Muscle layer of duodenum (tissue), 2 donors: ENCODE measurements around the gene DNAH7.
"Not testable (repeated sequence)": the region's sequence is repeated elsewhere in the genome, so short reads cannot be mapped to it uniquely, and the experiment has no call there.

Source experiments
- H3K27ac ChIP-seq: one replicate; pipeline ENCODE4 v1.7.0; 2013; ENCODE audit warnings: mild to moderate bottlenecking, low read length
- H3K27me3 ChIP-seq: one replicate; pipeline ENCODE4 v1.7.0; 2013; ENCODE audit warnings: low read depth, mild to moderate bottlenecking, control low read depth, low read length
- H3K36me3 ChIP-seq, 2 donors: one replicate each; pipeline ENCODE4 v1.7.0; 2013; ENCODE audit warnings: low read length in 2 of 2, control low read depth in 1 of 2, mild to moderate bottlenecking in 1 of 2; ENCODE audit not compliant: insufficient read depth in 2 of 2, control insufficient read depth in 1 of 2
- H3K4me1 ChIP-seq, 2 donors: one replicate each; pipeline ENCODE4 v1.7.0; 2013; ENCODE audit warnings: low read length in 2 of 2, mild to moderate bottlenecking in 2 of 2, control low read depth in 1 of 2, moderate library complexity in 1 of 2; ENCODE audit not compliant: insufficient read depth in 2 of 2, control insufficient read depth in 1 of 2
- H3K4me3 ChIP-seq, 2 donors: one replicate each; pipeline ENCODE4 v1.7.0; 2013; ENCODE audit warnings: low read length in 2 of 2, low read depth in 1 of 2, mild to moderate bottlenecking in 1 of 2
- H3K9me3 ChIP-seq, 2 donors: one replicate each; pipeline ENCODE4 v1.7.0; 2013; ENCODE audit warnings: low read length in 2 of 2, control low read depth in 1 of 2, mild to moderate bottlenecking in 1 of 2; ENCODE audit not compliant: control insufficient read depth in 1 of 2
- donor health status: healthy.

DNAH7 gene

GRCh38 chr2:195709901-195710806 is 358.5 kb downstream of the DNAH7 start:
- H3K27ac ChIP-seq, result no peak overlapping the region

GRCh38 chr2:195706161-195706900 is 362.3 kb downstream of the DNAH7 start:
- no peak overlapping the region for H3K27ac ChIP-seq
- no peaks in the 10 kb centered on the region for H3K27me3 ChIP-seq
- H3K36me3 ChIP-seq, result peaks cover 6 to 10% of the 10 kb centered on the region in 2 donors
- H3K4me3 ChIP-seq, result no peak overlapping the region
- no peaks in the 10 kb centered on the region for H3K4me1 ChIP-seq
- no peaks in the 10 kb centered on the region for H3K9me3 ChIP-seq

More at GRCh38 chr2:195709901-195710806, 358.5 kb downstream of the DNAH7 start:
- Histone ChIP-seq H3K9me3 (no peaks in the 10 kb centered on the region), H3K36me3 (peaks cover 6 to 11% of the 10 kb centered on the region in 2 donors), H3K4me1 (no peaks in the 10 kb centered on the region), H3K4me3 (no peak overlapping the region), H3K27me3 (no peaks in the 10 kb centered on the region)

- Histone ChIP-seq H3K36me3 (peaks cover 0 to 4% of the 10 kb centered on the region in 2 donors), H3K4me1 (no peaks in the 10 kb centered on the region), H3K9me3 (peaks cover 0 to 8% of the 10 kb centered on the region in 2 donors), H3K27me3 (no peaks in the 10 kb centered on the region), H3K27ac (no peak overlapping the region), H3K4me3 (peak overlapping the region in 1 of 2 donors; percentile 33)
Measured at GRCh38 chr2:195700480-195700879, 368.2 kb downstream of the DNAH7 start.

GRCh38 chr2:195697681-195698220 is 370.9 kb downstream of the DNAH7 start:
- Histone ChIP-seq H3K36me3 (peaks cover 0 to 10% of the 10 kb centered on the region in 2 donors), H3K4me1 (no peaks in the 10 kb centered on the region), H3K27ac (no peak overlapping the region), H3K9me3 (peaks cover 0 to 10% of the 10 kb centered on the region in 2 donors), H3K4me3 (no peak overlapping the region), H3K27me3 (no peaks in the 10 kb centered on the region)

GRCh38 chr2:195696012-195696411 is 372.6 kb downstream of the DNAH7 start:
- Histone ChIP-seq H3K4me1 (no peaks in the 10 kb centered on the region), H3K27ac (no peak overlapping the region), H3K4me3 (no peak overlapping the region), H3K9me3 (peaks cover 0 to 10% of the 10 kb centered on the region in 2 donors), H3K36me3 (peaks cover 0 to 10% of the 10 kb centered on the region in 2 donors), H3K27me3 (no peaks in the 10 kb centered on the region)

- Histone ChIP-seq H3K9me3 (peaks cover 0 to 9% of the 10 kb centered on the region in 2 donors), H3K27ac (no peak overlapping the region), H3K4me1 (no peaks in the 10 kb centered on the region), H3K27me3 (no peaks in the 10 kb centered on the region), H3K36me3 (peaks cover 0 to 10% of the 10 kb centered on the region in 2 donors), H3K4me3 (no peak overlapping the region)
Measured at GRCh38 chr2:195695002-195695631, 373.5 kb downstream of the DNAH7 start.

GRCh38 chr2:195694553-195694952 is 374.1 kb downstream of the DNAH7 start:
- Histone ChIP-seq H3K36me3 (peaks cover 0 to 10% of the 10 kb centered on the region in 2 donors), H3K9me3 (peaks cover 0 to 8% of the 10 kb centered on the region in 2 donors), H3K27ac (no peak overlapping the region), H3K4me1 (no peaks in the 10 kb centered on the region), H3K4me3 (no peak overlapping the region), H3K27me3 (no peaks in the 10 kb centered on the region)

- not testable (repeated sequence) for H3K9me3 ChIP-seq, H3K4me3 ChIP-seq, H3K27ac ChIP-seq, H3K27me3 ChIP-seq, H3K4me1 ChIP-seq
- peaks cover 0 to 10% of the 10 kb centered on the region in 2 donors for H3K36me3 ChIP-seq
Measured at GRCh38 chr2:195692531-195692930, 376.1 kb downstream of the DNAH7 start.
